Right cardiac atrium (tissue), 5 donors: ENCODE measurements around the gene POLD1. TPM values are rescaled to one million over a fixed set of nuclear protein-coding genes. Genes with fewer than 3 reads are reported as not detected.

ENCODE experiments used
- ATAC-seq, 2 donors: fragments of 200-7000 bp; cut with Tn5 transposase; one replicate each; pipeline versions ENCODE4 v1.8.0 to v1.9.1; 2020; ENCODE audit warnings: moderate library complexity in 2 of 2, mild to moderate bottlenecking in 1 of 2
- DNase-seq, 3 donors: peaks; one replicate each; pipeline ENCODE4 v3.0.0-alpha.2; 2020
- H3K27ac ChIP-seq: one replicate; pipeline ENCODE4 v1.5.1; 2013; ENCODE audit warnings: mild to moderate bottlenecking, low read length, control low read depth, moderate library complexity
- H3K27me3 ChIP-seq: one replicate; pipeline ENCODE4 v1.6.1; 2013; ENCODE audit not compliant: control insufficient read depth, insufficient read depth
- H3K4me1 ChIP-seq: one replicate; pipeline ENCODE4 v1.6.1; 2013; ENCODE audit warnings: low read length; ENCODE audit not compliant: control insufficient read depth, insufficient read depth
- H3K4me3 ChIP-seq: one replicate; pipeline ENCODE4 v1.5.1; 2013; ENCODE audit warnings: low read length, control low read depth
- H3K9me3 ChIP-seq: one replicate; pipeline ENCODE4 v1.6.1; 2013; ENCODE audit warnings: low read length; ENCODE audit not compliant: control insufficient read depth
- WGBS: extraction: QIAGEN DNeasy Blood & Tissue Kit; methylation state at CpG from one replicate; pipeline ENCODE4 v1.1.7; 2013; 5-methylcytosine and 5-hydroxymethylcytosine counted together
- intact Hi-C, 4 donors: fragments of 100-400 bp; cut with DNase I; formaldehyde crosslinking; loops; one replicate each; pipeline versions ENCODE4 v1.11.0 to v1.14.0; 2022 to 2023
- polyA plus RNA-seq: library from polyadenylated mRNA; stranded (reverse); fragments of 200-250 nt; gene quantifications from one replicate; pipeline ENCODE4 v1.2.3, GENCODE V29; 2013
- total RNA-seq, 4 donors: library from RNA; stranded (reverse); fragmentation: NEBNext Ultra II Directional; extraction: Animal tissue kit (Norgen Biotek cat#: 25700); gene quantifications; one replicate each; pipeline ENCODE4 v1.2.1, GENCODE V29; 2021
- donor health status: healthy with polysubstance abuse.
- donor health status: DM: no; HTN: yes; CAD: no.
- donor health status: DM: no; HTN: no; CAD: no.
- donor health status: DM: no; HTN: yes; CAD: no; lungs with severe emphysema.
- donor health status: DM: yes; HTN: yes; CAD: no.

The POLD1 gene
- total and polyA plus RNA-seq, 5 donors = 8.7 to 12.5 (median 11.2) TPM

GRCh38 chr19:50449236-50449899 lies 65.2 kb downstream of the POLD1 start:
- DNase-seq (no peak), ATAC-seq (no peak)
- Histone ChIP-seq H3K9me3 (no peaks in the 10 kb centered on the region), H3K27ac (no peak overlapping the region), H3K4me1 (no peaks in the 10 kb centered on the region), H3K4me3 (no peak overlapping the region), H3K27me3 (no peaks in the 10 kb centered on the region)
- 77% methylated on average over 14 of the region's 14 CpGs for WGBS
- intact Hi-C loops = no loop called here

- intact Hi-C loops = loop anchor here in 1 of 4 donors (10.0 kb wide), 1 partner anchor 86 kb away; the partner anchor contains the start of gene NAPSA
- ATAC-seq (no peak), DNase-seq (peak in 1 of 3 donors; percentile 15)
- Histone ChIP-seq H3K9me3 (no peaks in the 10 kb centered on the region), H3K4me1 (no peaks in the 10 kb centered on the region), H3K4me3 (no peak overlapping the region), H3K27ac (no peak overlapping the region), H3K27me3 (no peaks in the 10 kb centered on the region)
- 57% methylated on average over 30 of the region's 30 CpGs for WGBS
Measured at GRCh38 chr19:50450369-50451222, 66.4 kb downstream of the POLD1 start.

DNA sequence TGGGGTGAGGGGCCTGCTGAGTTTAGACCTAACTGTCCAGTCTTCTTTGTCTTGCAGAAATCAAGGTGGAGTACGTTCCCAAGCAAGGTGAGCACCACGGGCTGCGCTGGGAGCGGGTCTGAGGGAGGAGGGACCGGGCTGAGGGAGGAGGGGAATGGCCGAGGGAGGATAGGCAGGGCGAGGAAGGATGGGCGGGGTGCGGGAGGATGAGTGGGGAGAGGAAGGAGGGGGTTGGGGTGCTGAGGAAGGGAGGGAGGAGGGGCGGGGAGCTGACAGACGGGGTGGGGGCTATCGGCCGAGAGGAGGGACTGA lies 67.0 kb downstream of the POLD1 start:
- no peaks in the 10 kb centered on the region for H3K4me1 ChIP-seq
- 40% methylated on average over 13 of the region's 13 CpGs for WGBS
- no peak for ATAC-seq
- no peaks in the 10 kb centered on the region for H3K27me3 ChIP-seq
- peak in 1 of 3 donors; percentile 32 for DNase-seq
- no peak overlapping the region for H3K27ac ChIP-seq
- no peak overlapping the region for H3K4me3 ChIP-seq
- intact Hi-C loops = loop anchor here in 1 of 4 donors (10.0 kb wide), 1 partner anchor 86 kb away; the partner anchor contains the start of gene NAPSA
- H3K9me3 ChIP-seq = no peaks in the 10 kb centered on the region

DNA sequence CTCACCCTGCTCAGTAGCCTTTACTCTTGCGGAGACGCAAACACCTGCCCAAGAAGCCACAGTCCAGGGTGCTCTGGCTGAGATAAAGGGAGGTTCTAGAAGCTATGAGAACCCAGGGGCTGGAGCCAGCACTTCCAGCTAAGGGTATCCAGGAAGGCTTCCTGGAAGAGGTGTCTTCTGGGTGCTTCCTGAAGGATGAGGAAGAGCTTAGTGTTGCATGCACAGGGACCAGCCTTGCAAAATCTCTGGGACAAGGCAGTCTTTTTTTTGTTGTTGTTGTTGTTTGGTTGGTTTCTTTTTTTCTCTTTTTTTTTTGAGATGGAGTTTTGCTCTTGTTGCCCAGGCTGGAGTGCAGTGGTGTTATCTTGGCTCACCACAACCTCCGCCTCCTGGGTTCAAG lies 69.1 kb downstream of the POLD1 start:
- DNase-seq (no peak), ATAC-seq (no peak)
- H3K9me3 ChIP-seq = no peaks in the 10 kb centered on the region
- no peak overlapping the region for H3K4me3 ChIP-seq
- H3K27me3 ChIP-seq = no peaks in the 10 kb centered on the region
- H3K4me1 ChIP-seq = no peaks in the 10 kb centered on the region
- intact Hi-C loops = loop anchor here in 1 of 4 donors (10.0 kb wide), 1 partner anchor 88 kb away; the partner anchor contains the start of gene NAPSA
- H3K27ac ChIP-seq = no peak overlapping the region
- WGBS = 97% methylated on average over 3 of the region's 3 CpGs

DNA sequence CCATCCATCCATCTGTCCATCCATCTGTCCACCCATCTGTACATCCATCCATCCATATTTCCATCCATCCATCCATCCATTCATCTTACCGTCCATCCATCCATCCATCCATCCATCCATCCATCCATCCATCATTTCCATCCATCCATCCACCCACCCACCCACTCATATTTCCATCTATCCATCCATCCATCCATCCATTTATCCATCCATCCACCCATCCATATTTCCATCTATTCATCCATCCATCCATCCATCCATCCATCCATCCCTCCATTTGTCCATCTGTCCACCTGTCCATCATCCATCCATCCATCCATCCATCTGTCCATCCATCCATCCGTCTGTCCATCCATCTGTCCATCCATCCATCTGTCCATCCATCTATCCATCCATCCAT lies 71.8 kb downstream of the POLD1 start:
- intact Hi-C loops = loop anchor here in 1 of 4 donors (10.0 kb wide), 1 partner anchor 91 kb away; the partner anchor contains the start of gene NAPSA
- WGBS = 80% methylated on average over 2 of the region's 2 CpGs
- Histone ChIP-seq H3K9me3 (no peaks in the 10 kb centered on the region), H3K4me1 (no peaks in the 10 kb centered on the region), H3K27me3 (no peaks in the 10 kb centered on the region), H3K27ac (no peak overlapping the region), H3K4me3 (no peak overlapping the region)
- ATAC-seq (no peak), DNase-seq (no peak)

GRCh38 chr19:50457300-50457699 lies 73.2 kb downstream of the POLD1 start:
- DNase-seq (peak in 1 of 3 donors; percentile 37), ATAC-seq (no peak)
- Histone ChIP-seq H3K27ac (no peak overlapping the region), H3K9me3 (no peaks in the 10 kb centered on the region), H3K27me3 (no peaks in the 10 kb centered on the region), H3K4me3 (no peak overlapping the region), H3K4me1 (no peaks in the 10 kb centered on the region)
- intact Hi-C loops = loop anchor here in 1 of 4 donors (10.0 kb wide), 1 partner anchor 92 kb away; the partner anchor contains the start of gene NAPSA
- 87% methylated on average over 5 of the region's 5 CpGs for WGBS

DNA sequence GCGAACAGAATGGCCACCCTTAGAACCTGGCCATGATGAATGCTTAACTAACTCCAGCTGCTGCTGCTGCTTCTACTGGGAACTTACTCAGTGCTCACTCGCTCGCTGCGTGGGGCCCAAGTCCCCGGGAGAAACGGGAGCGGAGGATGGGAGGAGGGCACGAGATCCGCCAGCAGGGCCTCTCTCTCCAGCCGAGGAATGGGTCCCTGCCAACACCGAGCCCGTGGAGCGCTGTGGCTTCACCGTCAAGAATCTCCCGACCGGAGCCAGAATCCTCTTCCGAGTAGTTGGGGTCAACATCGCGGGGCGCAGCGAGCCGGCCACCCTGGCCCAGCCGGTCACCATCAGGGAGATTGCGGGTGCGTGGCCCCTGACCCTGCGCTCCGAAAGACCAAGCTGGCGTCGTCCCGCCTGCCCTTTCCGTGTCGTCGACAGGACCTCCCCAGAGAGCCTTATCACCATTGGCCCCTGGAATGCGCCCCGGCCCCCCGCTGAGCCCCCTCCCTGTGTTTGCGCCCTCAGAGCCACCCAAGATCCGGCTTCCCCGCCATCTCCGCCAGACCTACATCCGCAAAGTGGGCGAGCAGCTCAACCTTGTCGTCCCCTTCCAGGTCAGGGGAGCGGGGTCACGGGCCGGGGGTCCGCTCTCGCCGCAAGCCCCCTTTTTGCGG lies 74.4 kb downstream of the POLD1 start:
- intact Hi-C loops = loop anchor here in 1 of 4 donors (10.0 kb wide), 1 partner anchor 94 kb away; the partner anchor contains the start of gene NAPSA
- Histone ChIP-seq H3K4me1 (no peaks in the 10 kb centered on the region), H3K9me3 (no peaks in the 10 kb centered on the region), H3K4me3 (no peak overlapping the region), H3K27ac (no peak overlapping the region), H3K27me3 (no peaks in the 10 kb centered on the region)
- DNase-seq (peak in 1 of 3 donors; percentile 47), ATAC-seq (no peak)
- 42% methylated on average over 50 of the region's 50 CpGs for WGBS

DNA sequence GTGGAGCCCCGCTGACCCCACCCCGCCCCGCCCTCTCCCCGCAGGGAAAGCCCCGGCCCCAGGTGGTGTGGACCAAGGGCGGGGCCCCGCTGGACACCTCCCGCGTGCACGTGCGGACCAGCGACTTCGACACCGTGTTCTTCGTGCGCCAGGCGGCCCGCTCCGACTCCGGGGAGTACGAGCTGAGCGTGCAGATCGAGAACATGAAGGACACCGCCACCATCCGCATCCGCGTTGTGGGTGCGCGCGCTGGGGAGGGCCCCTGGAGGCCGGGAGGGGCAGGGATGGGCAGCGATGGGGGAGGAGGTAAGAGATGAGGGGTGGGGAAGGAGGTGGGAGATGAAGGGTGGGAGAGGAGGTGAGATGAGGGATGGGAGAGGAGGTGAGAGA lies 74.9 kb downstream of the POLD1 start:
- Histone ChIP-seq H3K27ac (no peak overlapping the region), H3K27me3 (no peaks in the 10 kb centered on the region), H3K9me3 (no peaks in the 10 kb centered on the region), H3K4me3 (no peak overlapping the region), H3K4me1 (no peaks in the 10 kb centered on the region)
- no peak for ATAC-seq
- WGBS = 63% methylated on average over 32 of the region's 32 CpGs
- intact Hi-C loops = loop anchor here in 1 of 4 donors (10.0 kb wide), 1 partner anchor 94 kb away; the partner anchor contains the start of gene NAPSA
- peak in 1 of 3 donors; percentile 42 for DNase-seq

GRCh38 chr19:50459638-50460037 lies 75.5 kb downstream of the POLD1 start:
- no peak for DNase-seq
- Histone ChIP-seq H3K4me1 (no peaks in the 10 kb centered on the region), H3K4me3 (no peak overlapping the region), H3K27ac (no peak overlapping the region), H3K9me3 (no peaks in the 10 kb centered on the region), H3K27me3 (no peaks in the 10 kb centered on the region)
- 61% methylated on average over 1 of the region's 1 CpG for WGBS
- no peak for ATAC-seq
- intact Hi-C loops = loop anchor here (5.0 to 10.0 kb wide), 3 partner anchors 92 to 102 kb away; partner anchors contain the start of gene NAPSA (in 3 of the 4)

DNA sequence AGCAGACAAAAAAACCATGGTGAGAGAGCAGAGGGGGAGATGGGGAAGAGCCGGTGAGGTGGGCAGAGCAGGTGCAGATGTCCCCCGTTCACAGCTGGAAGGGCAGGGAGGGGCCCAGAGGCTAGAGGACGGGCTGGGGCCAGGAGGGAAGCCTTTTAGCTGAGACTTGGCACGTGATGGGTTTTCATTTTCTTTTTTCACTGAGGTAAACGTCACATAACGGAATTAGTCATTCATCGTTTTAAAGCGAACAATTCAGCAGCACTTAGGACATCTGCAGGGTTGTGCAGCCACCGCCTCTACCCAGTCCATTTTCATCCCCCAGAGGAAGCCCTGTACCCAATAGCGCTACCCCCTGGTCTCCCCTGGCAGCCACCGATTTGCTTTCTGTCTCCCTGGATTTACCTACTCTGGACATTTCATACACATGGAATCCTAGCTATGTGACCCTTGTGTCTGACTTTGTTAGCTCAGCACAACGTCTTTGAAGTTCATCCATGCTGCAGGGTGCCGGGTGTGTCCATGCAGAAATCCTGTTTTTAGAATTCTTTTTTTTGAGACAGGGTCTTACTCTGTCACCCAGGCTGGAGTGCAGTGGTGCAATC lies 76.1 kb downstream of the POLD1 start:
- WGBS = 31% methylated on average over 13 of the region's 13 CpGs
- Histone ChIP-seq H3K4me1 (no peaks in the 10 kb centered on the region), H3K27ac (no peak overlapping the region), H3K4me3 (no peak overlapping the region), H3K27me3 (no peaks in the 10 kb centered on the region), H3K9me3 (no peaks in the 10 kb centered on the region)
- intact Hi-C loops = loop anchor here in 3 of 4 donors (5.0 kb wide), 2 partner anchors 93 to 103 kb away; partner anchors contain the start of gene NAPSA (in 2 of the 3)
- DNase-seq (peak in 1 of 3 donors; percentile 4), ATAC-seq (no peak)
